Neural progenitor cell (in vitro differentiated cells): ENCODE data around the gene DHRS1. TPM values are rescaled to one million over a fixed set of nuclear protein-coding genes. Genes with fewer than 3 reads are reported as not detected.

Source experiments
- DNase-seq: peaks from one replicate; pipeline ENCODE4 v3.0.0-alpha.2; 2016; ENCODE audit warnings: low spot score
- H2AFZ ChIP-seq: fragments of 200-600 bp; sonication (generic); replicated peaks from 2 replicates; pipeline ENCODE4 v1.6.1; 2016; ENCODE audit warnings: antibody characterized with exemption
- H3F3A ChIP-seq: fragments of 200-600 bp; sonication (generic); 2 replicates; pipeline ENCODE4 v1.6.1; 2016; ENCODE audit warnings: antibody characterized with exemption, low read depth
- H3K27ac ChIP-seq: fragments of 200-600 bp; sonication (generic); 2 replicates; pipeline ENCODE4 v1.5.1; 2016; ENCODE audit warnings: mild to moderate bottlenecking
- H3K27me3 ChIP-seq: fragments of 200-600 bp; sonication (generic); 2 replicates; pipeline ENCODE4 v1.6.1; 2016; ENCODE audit warnings: mild to moderate bottlenecking, moderate library complexity
- H3K36me3 ChIP-seq: fragments of 200-600 bp; sonication (generic); 2 replicates; pipeline ENCODE4 v1.5.1; 2016
- H3K4me1 ChIP-seq: fragments of 200-600 bp; sonication (generic); 2 replicates; pipeline ENCODE4 v1.6.1; 2016; ENCODE audit warnings: mixed run types
- H3K4me2 ChIP-seq: fragments of 200-600 bp; sonication (generic); 2 replicates; pipeline ENCODE4 v1.6.1; 2016
- H3K4me3 ChIP-seq: fragments of 200-600 bp; sonication (generic); 2 replicates; pipeline ENCODE4 v1.5.1; 2016
- H3K79me2 ChIP-seq: fragments of 200-600 bp; sonication (generic); 2 replicates; pipeline ENCODE4 v1.6.1; 2016; ENCODE audit warnings: low read depth
- H3K9ac ChIP-seq: fragments of 200-600 bp; sonication (generic); 2 replicates; pipeline ENCODE4 v1.6.1; 2016
- H3K9me3 ChIP-seq: fragments of 200-600 bp; sonication (generic); 2 replicates; pipeline ENCODE4 v1.5.1; 2016; ENCODE audit warnings: low read depth
- H4K20me1 ChIP-seq: fragments of 200-600 bp; sonication (generic); 2 replicates; pipeline ENCODE4 v1.6.1; 2016; ENCODE audit warnings: low read depth
- H3K27ac Mint-ChIP-seq: 3 replicates; pipeline ENCODE4 v1.8.0; 2021; ENCODE audit warnings: mixed read lengths
- H3K27me3 Mint-ChIP-seq: 2 replicates; pipeline ENCODE4 v1.8.0; 2022; ENCODE audit warnings: low read depth, mild to moderate bottlenecking, inconsistent platforms, moderate library complexity, mixed read lengths; ENCODE audit not compliant: insufficient read depth
- H3K36me3 Mint-ChIP-seq: 3 replicates; pipeline ENCODE4 v1.8.0; 2021; ENCODE audit warnings: mixed read lengths
- H3K4me1 Mint-ChIP-seq: 3 replicates; pipeline ENCODE4 v1.8.0; 2021; ENCODE audit warnings: mixed read lengths
- H3K4me3 Mint-ChIP-seq: 3 replicates; pipeline ENCODE4 v1.8.0; 2021; ENCODE audit warnings: mild to moderate bottlenecking, moderate library complexity, mixed read lengths
- H3K9me3 Mint-ChIP-seq: 3 replicates; pipeline ENCODE4 v1.8.0; 2020; ENCODE audit warnings: mixed read lengths
- CTCF ChIP-seq: fragments of 200-600 bp; sonication (generic); IDR thresholded peaks from 2 replicates; pipeline ENCODE4 v1.5.1; 2017; ENCODE audit warnings: antibody characterized with exemption, mild to moderate bottlenecking
- EZH2 ChIP-seq: fragments of 200-600 bp; sonication (generic); IDR thresholded peaks from 2 replicates; pipeline ENCODE4 v1.6.1; 2017; ENCODE audit warnings: antibody characterized with exemption, mild to moderate bottlenecking, moderate library complexity
- EZH2phosphoT487 ChIP-seq: fragments of 200-600 bp; sonication (generic); IDR thresholded peaks from 2 replicates; pipeline ENCODE4 v1.6.1; 2017; ENCODE audit warnings: antibody characterized with exemption
- total RNA-seq: library from RNA; depleted of rRNA; stranded (reverse); fragments of >200 nt; gene quantifications from 2 replicates; pipeline ENCODE4 v1.2.3, GENCODE V29; 2015; ENCODE audit warnings: low replicate concordance

The DHRS1 gene
- total RNA-seq, 1 donor from 2014 or later = 19.7 TPM

DNA sequence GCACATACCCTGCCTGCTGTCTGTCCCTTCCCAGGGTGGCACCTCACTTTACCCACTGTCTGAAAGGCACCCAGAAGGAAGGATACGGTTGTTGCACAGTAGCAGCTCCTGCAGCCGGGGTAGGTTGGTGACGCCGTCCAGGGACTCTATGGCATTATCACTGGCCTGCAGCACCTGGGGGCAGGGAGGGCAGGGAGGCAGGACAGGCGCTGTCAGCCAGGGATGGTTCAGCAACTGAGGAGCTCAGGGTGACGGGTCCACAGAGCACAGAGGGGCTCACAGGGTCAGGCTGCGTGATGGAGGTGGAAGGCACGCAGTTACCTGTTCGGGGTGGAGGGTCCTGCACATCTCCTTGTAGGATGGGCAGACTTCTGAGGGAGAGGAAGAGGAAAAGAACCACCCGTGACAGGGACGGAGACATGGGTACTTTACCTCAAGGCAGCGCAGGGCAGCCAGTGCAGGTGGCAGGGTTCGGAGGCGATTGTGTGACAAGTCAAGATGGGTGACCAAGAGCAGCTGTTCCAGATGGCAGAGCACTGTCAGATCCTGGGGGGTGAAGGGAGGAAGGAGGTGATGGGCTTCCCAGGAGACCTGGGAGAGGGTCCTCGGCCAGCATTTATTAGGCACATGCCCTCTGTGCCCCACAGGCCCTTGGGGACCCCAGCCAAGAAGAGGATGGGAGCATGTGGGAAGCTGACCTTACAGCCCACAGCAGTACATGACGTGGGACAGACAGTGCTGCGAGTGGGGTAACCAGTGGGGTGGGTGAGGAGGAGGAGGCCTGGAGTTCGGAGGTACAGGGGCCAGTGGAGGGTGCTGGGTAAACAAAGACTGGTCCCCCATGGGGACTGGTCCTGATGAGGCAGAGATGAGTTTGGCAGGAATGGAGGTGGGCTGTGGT lies 33.0 kb downstream of the DHRS1 start:
- H3K4me3 Mint-ChIP-seq = no peak overlapping the region
- no peaks in the 10 kb centered on the region for H3K4me1 ChIP-seq
- H3K4me1 Mint-ChIP-seq = peaks cover 4% of the 10 kb centered on the region
- no peaks in the 10 kb centered on the region for H3K27me3 ChIP-seq
- no peak for DNase-seq
- TF ChIP-seq EZH2 (no peak), EZH2phosphoT487 (no peak), CTCF (no peak)
- no peaks in the 10 kb centered on the region for H3K9me3 ChIP-seq
- H3K27me3 Mint-ChIP-seq = peaks cover 8% of the 10 kb centered on the region
- no peaks in the 10 kb centered on the region for H4K20me1 ChIP-seq
- no peak overlapping the region for H3K4me3 ChIP-seq
- no peaks in the 10 kb centered on the region for H3K9me3 Mint-ChIP-seq
- H3K27ac Mint-ChIP-seq = peak overlapping the region; percentile 72
- no peak overlapping the region for H3K9ac ChIP-seq
- H3K27ac ChIP-seq = no peak overlapping the region
- H3F3A ChIP-seq = peaks cover 10% of the 10 kb centered on the region
- H3K36me3 ChIP-seq = no peaks in the 10 kb centered on the region
- H2AFZ ChIP-seq = no peak overlapping the region
- no peaks in the 10 kb centered on the region for H3K36me3 Mint-ChIP-seq
- H3K79me2 ChIP-seq = no peaks in the 10 kb centered on the region
- no peak overlapping the region for H3K4me2 ChIP-seq

DNA sequence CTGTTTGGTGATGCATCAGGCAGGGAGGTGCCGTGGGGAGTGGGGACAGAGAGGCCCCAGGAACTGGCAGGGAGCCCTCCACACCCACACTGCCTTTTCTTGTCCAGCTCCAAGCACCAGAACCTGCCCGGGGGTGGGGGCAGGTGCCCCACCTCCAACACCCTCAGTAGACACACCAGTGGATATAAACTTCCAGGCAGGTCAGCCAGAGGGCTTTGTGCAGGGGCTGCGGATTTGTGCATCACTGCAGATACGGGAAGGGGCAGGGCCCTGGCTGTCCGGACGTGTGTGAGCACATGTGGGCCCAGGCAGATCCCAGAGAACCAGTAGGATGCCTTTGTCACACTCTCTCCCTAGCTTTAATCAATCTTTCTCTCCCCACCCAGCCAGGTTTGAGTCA lies 35.3 kb downstream of the DHRS1 start:
- Histone ChIP-seq H3K9ac (peak overlapping the region; percentile 32), H3K27me3 (no peaks in the 10 kb centered on the region), H3K36me3 (no peaks in the 10 kb centered on the region), H3K4me3 (no peak overlapping the region), H3K4me2 (no peak overlapping the region), H3K9me3 (no peaks in the 10 kb centered on the region), H4K20me1 (no peaks in the 10 kb centered on the region), H3K4me1 (no peaks in the 10 kb centered on the region), H3K79me2 (no peaks in the 10 kb centered on the region), H3F3A (no peaks in the 10 kb centered on the region), H2AFZ (no peak overlapping the region), H3K27ac (no peak overlapping the region)
- Mint-ChIP-seq H3K4me1 (no peaks in the 10 kb centered on the region), H3K27ac (peak overlapping the region; percentile 79), H3K9me3 (no peaks in the 10 kb centered on the region), H3K27me3 (peaks cover 5% of the 10 kb centered on the region), H3K4me3 (no peak overlapping the region), H3K36me3 (no peaks in the 10 kb centered on the region)
- no peak for TF ChIP-seq CTCF
- no peak for DNase-seq

GRCh38 chr14:24263848-24264247 lies 35.7 kb downstream of the DHRS1 start:
- H3K79me2 ChIP-seq = no peaks in the 10 kb centered on the region
- no peaks in the 10 kb centered on the region for H3K36me3 ChIP-seq
- peaks cover 5% of the 10 kb centered on the region for H3K27me3 Mint-ChIP-seq
- no peak overlapping the region for H3K4me3 ChIP-seq
- no peaks in the 10 kb centered on the region for H3K36me3 Mint-ChIP-seq
- H3K4me2 ChIP-seq = no peak overlapping the region
- H3K9me3 ChIP-seq = no peaks in the 10 kb centered on the region
- H3K9me3 Mint-ChIP-seq = no peaks in the 10 kb centered on the region
- no peak overlapping the region for H3K27ac Mint-ChIP-seq
- no peak overlapping the region for H3K4me3 Mint-ChIP-seq
- H3K4me1 ChIP-seq = no peaks in the 10 kb centered on the region
- no peaks in the 10 kb centered on the region for H4K20me1 ChIP-seq
- H3K27ac ChIP-seq = no peak overlapping the region
- DNase-seq = no peak
- peak overlapping the region; percentile 32 for H3K9ac ChIP-seq
- no peaks in the 10 kb centered on the region for H3K27me3 ChIP-seq
- no peak overlapping the region for H2AFZ ChIP-seq
- TF ChIP-seq EZH2phosphoT487 (no peak), EZH2 (no peak), CTCF (no peak)
- no peaks in the 10 kb centered on the region for H3F3A ChIP-seq
- H3K4me1 Mint-ChIP-seq = no peaks in the 10 kb centered on the region
